ENCODE measurements around the gene SLC6A19.

DNA sequence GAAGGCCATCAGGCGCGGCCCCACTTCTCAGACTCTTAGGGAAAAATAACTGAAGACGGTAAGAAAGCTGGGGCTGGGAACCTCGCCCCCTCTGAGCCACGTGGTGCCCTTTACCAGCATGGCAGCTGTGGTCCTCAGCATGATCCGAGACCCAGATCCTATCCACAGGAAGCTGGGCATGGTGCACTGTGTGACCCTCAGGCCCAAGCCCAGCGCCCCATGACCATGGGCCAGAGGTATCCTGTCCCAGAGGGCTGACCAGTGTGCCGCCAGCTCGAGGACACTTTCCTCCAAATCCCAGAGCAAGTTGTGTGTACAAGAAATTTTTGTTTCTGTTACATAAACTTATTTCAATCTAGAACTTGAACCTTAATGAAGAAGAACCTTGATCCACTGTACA lies 65.4 kb downstream of the SLC6A19 start:
- no peak for TF ChIP-seq CTCF (IDR thresholded peaks at IDR 0.05 in 8 of 11, conservative IDR thresholded peaks at IDR 0.05 in 3 of 11)
- no peak for TF ChIP-seq POLR2A (IDR thresholded peaks at IDR 0.05)
- TF ChIP-seq POLR2AphosphoS5 (IDR thresholded peaks at IDR 0.05): no peak
